Uterus (tissue), 4 donors: ENCODE results near the gene SPP2. TPM values are rescaled to one million over a fixed set of nuclear protein-coding genes. Genes with fewer than 3 reads are reported as not detected.

Experiments used
- DNase-seq, 2 donors: peaks; one replicate each; pipeline ENCODE4 v3.0.0-alpha.2; 2019 to 2020
- H3K27ac ChIP-seq, 2 donors: fragments of 200-600 bp; sonication (generic); 1 replicate in 1 of 2; 2 replicates in 1 of 2; pipeline ENCODE4 v1.5.1; 2016 to 2018
- H3K27me3 ChIP-seq, 2 donors: fragments of 200-600 bp; sonication (generic); one replicate each; pipeline ENCODE4 v1.5.1; 2018 to 2019; ENCODE audit warnings: control low read depth in 1 of 2
- H3K36me3 ChIP-seq, 2 donors: fragments of 200-600 bp; sonication (generic); one replicate each; pipeline ENCODE4 v1.5.1; 2019; ENCODE audit warnings: control low read depth in 1 of 2
- H3K4me1 ChIP-seq, 2 donors: fragments of 200-600 bp; sonication (generic); one replicate each; pipeline ENCODE4 v1.5.1; 2018 to 2019; ENCODE audit warnings: control low read depth in 1 of 2
- H3K4me3 ChIP-seq, 2 donors: fragments of 200-600 bp; sonication (generic); 1 replicate in 1 of 2; 2 replicates in 1 of 2; pipeline ENCODE4 v1.5.1; 2018 to 2019; ENCODE audit warnings: mild to moderate bottlenecking in 1 of 2
- H3K9me3 ChIP-seq, 2 donors: fragments of 200-600 bp; sonication (generic); one replicate each; pipeline ENCODE4 v1.5.1; 2019; ENCODE audit warnings: control low read depth in 1 of 2
- CTCF ChIP-seq, 4 experiments: fragments of 200-600 bp in 2 of 4; fragments of 450-650 bp in 2 of 4; sonication (generic) in 2 of 4; IDR thresholded peaks; one replicate each; pipeline ENCODE4 v1.5.1; 2016 to 2019; ENCODE audit warnings: antibody characterized with exemption in 4 of 4, mild to moderate bottlenecking in 2 of 4, moderate library complexity in 1 of 4
- POLR2A ChIP-seq, 2 donors: fragments of 450-650 bp; IDR thresholded peaks; one replicate each; pipeline ENCODE4 v1.6.1; 2016; ENCODE audit warnings: antibody characterized with exemption in 2 of 2, mild to moderate bottlenecking in 1 of 2, moderate library complexity in 1 of 2
- intact Hi-C: fragments of 100-400 bp; cut with DNase I; formaldehyde crosslinking; loops from one replicate; pipeline ENCODE4 v1.15.1; 2023; ENCODE audit warnings: low total_unique reads
- total RNA-seq, 4 donors: library from RNA; depleted of rRNA in 3 of 4; stranded (reverse); fragments of >200 nt in 3 of 4; gene quantifications; one replicate each; pipeline versions ENCODE4 v1.1.0 to v1.2.4, GENCODE V29; 2014 to 2023
- donor health status: DM: yes; HTN: yes; CAD: no.

The SPP2 gene
- total RNA-seq, 4 donors from 2014 or later: 1.3 TPM; not detected in 3

- intact Hi-C loops: no loop called here
- Histone ChIP-seq H3K9me3 (no peaks in the 10 kb centered on the region), H3K4me3 (no peak overlapping the region), H3K27me3 (no peaks in the 10 kb centered on the region), H3K4me1 (no peaks in the 10 kb centered on the region), H3K27ac (no peak overlapping the region), H3K36me3 (no peaks in the 10 kb centered on the region)
- DNase-seq: no peak
- TF ChIP-seq CTCF (IDR thresholded peaks at IDR 0.05): no peak
- no peak for TF ChIP-seq POLR2A (IDR thresholded peaks at IDR 0.05)
Observed at GRCh38 chr2:234098681-234099080, 48.2 kb downstream of the SPP2 start.

DNA sequence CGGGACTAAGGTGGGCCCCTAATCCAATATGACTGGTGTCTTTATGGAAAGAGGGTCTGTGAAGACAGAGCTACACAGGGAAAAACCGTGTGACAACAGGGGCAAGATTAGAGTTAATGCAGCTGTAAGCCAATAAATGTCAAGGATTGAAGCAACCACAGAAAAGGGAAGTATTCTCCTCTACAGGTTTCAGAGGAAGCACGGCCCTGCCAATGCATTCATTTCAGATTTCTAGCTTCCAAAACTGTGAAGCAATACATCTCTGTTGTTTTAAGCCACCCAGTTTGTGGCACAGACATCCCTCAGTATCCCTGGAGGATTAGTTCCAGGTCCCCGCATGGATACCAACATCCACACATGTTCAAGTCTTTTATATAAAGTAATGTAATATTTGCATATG is 48.8 kb downstream of the SPP2 start:
- no peak for DNase-seq
- Histone ChIP-seq H3K9me3 (no peaks in the 10 kb centered on the region), H3K4me3 (no peak overlapping the region), H3K4me1 (no peaks in the 10 kb centered on the region), H3K27ac (no peak overlapping the region), H3K36me3 (no peaks in the 10 kb centered on the region), H3K27me3 (no peaks in the 10 kb centered on the region)
- intact Hi-C loops: no loop called here
- TF ChIP-seq POLR2A (IDR thresholded peaks at IDR 0.05) (no peak), CTCF (IDR thresholded peaks at IDR 0.05) (no peak)

DNA sequence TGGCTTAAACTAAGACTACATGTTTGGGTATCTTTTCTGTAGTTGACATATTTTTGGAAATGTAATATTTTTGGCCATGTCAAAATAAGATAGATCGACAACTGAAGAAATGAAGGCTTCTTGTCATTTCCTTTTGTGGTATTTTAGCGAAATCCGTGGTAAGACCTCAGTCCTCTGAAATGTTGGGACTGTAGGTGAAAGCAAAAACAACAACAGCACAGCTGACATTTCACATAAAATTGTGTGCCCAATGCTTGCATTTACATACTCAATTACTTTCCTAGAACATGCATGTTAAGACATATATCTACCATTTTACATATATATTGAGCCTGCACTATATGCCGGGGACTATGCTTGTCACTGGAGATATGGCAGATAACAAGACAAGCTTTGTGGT is 50.2 kb downstream of the SPP2 start:
- Histone ChIP-seq H3K4me3 (no peak overlapping the region), H3K4me1 (no peaks in the 10 kb centered on the region), H3K27ac (no peak overlapping the region), H3K36me3 (no peaks in the 10 kb centered on the region), H3K9me3 (no peaks in the 10 kb centered on the region), H3K27me3 (no peaks in the 10 kb centered on the region)
- intact Hi-C loops: no loop called here
- no peak for DNase-seq
- TF ChIP-seq CTCF (IDR thresholded peaks at IDR 0.05): no peak

- H3K27ac ChIP-seq: no peak overlapping the region
- H3K4me3 ChIP-seq: no peak overlapping the region
- no peaks in the 10 kb centered on the region for H3K9me3 ChIP-seq
- no peak for DNase-seq
- intact Hi-C loops: no loop called here
- H3K4me1 ChIP-seq: no peaks in the 10 kb centered on the region
- TF ChIP-seq CTCF (IDR thresholded peaks at IDR 0.05): no peak
- no peak for TF ChIP-seq POLR2A (IDR thresholded peaks at IDR 0.05)
- H3K27me3 ChIP-seq: no peaks in the 10 kb centered on the region
- H3K36me3 ChIP-seq: no peaks in the 10 kb centered on the region
Observed at GRCh38 chr2:234102112-234102511, 51.6 kb downstream of the SPP2 start.

DNA sequence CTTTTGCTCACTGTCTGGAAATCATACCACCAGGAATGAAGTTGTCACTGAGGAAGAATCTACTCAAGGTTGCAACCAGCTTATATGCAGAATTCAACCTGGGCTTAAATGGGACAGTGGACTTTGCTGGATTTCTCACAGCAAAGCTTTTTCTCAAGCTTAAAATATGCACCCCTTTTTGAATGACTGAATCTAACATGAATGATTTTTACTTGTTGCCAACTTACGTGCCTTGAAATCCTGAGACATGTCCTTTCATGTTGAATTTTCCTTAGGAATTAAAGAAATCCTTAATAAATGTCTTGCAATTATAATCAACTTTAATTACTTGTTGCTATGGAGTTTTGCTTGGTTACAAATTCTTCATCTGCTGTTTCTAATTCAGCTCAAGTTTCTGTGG is 57.4 kb downstream of the SPP2 start:
- no peak for TF ChIP-seq CTCF (IDR thresholded peaks at IDR 0.05)
- TF ChIP-seq POLR2A (IDR thresholded peaks at IDR 0.05): no peak
- intact Hi-C loops: no loop called here
- no peak for DNase-seq
- H3K9me3 ChIP-seq: no peaks in the 10 kb centered on the region
- no peak overlapping the region for H3K27ac ChIP-seq
- no peaks in the 10 kb centered on the region for H3K27me3 ChIP-seq
- H3K4me1 ChIP-seq: no peaks in the 10 kb centered on the region
- no peaks in the 10 kb centered on the region for H3K36me3 ChIP-seq
- no peak overlapping the region for H3K4me3 ChIP-seq
